K562 (cell line): ENCODE measurements around the gene TTC9C.

ENCODE experiments used
- RUNX1 ChIP-seq: sonication (generic); IDR thresholded peaks from 2 replicates; pipeline ENCODE4 v1.6.1; 2016; ENCODE audit warnings: antibody characterized with exemption, low read depth
- ZBTB8A ChIP-seq: fragments of 450-650 bp; IDR thresholded peaks from 2 replicates; pipeline ENCODE4 v1.6.1; 2018; ENCODE audit warnings: mild to moderate bottlenecking, moderate library complexity; ENCODE audit not compliant: partially characterized antibody

- TF ChIP-seq RUNX1 (0 out of 2 replicates have a peak, but pooled peaks have one; percentile 13), ZBTB8A (no peak)
Measured at GRCh38 chr11:62727165-62727871, 968 bp upstream of the TTC9C start, which contains the start of gene HNRNPUL2.
